Neutrophil (primary cell): ENCODE data around the gene BLOC1S4.
"Not testable (repeated sequence)": the region's sequence is repeated elsewhere in the genome, so short reads cannot be mapped to it uniquely, and the experiment has no call there.

ENCODE experiments used
- H3K27ac ChIP-seq: fragments of 200-600 bp; sonication (generic); 2 replicates; pipeline ENCODE4 v1.5.1; 2016; ENCODE audit warnings: mild to moderate bottlenecking, moderate library complexity
- H3K27me3 ChIP-seq: fragments of 200-600 bp; sonication (generic); 2 replicates; pipeline ENCODE4 v1.6.0; 2016; ENCODE audit warnings: mild to moderate bottlenecking
- H3K36me3 ChIP-seq: fragments of 200-600 bp; sonication (generic); 2 replicates; pipeline ENCODE4 v1.5.1; 2017
- H3K4me1 ChIP-seq, 2 experiments: fragments of 200-600 bp in 1 of 2; sonication (generic) in 1 of 2; 1 replicate in 1 of 2; 2 replicates in 1 of 2; pipeline versions ENCODE4 v1.5.1 to v1.6.1; 2013 to 2016; ENCODE audit warnings: low read depth in 1 of 2, low read length in 1 of 2, mild to moderate bottlenecking in 1 of 2, moderate library complexity in 1 of 2; ENCODE audit not compliant: control insufficient read depth in 1 of 2, insufficient read depth in 1 of 2
- H3K4me3 ChIP-seq, 2 experiments: fragments of 200-600 bp in 1 of 2; sonication (generic) in 1 of 2; 1 replicate in 1 of 2; 2 replicates in 1 of 2; pipeline ENCODE4 v1.5.1; 2013 to 2016; ENCODE audit warnings: low read depth in 1 of 2, low read length in 1 of 2, mild to moderate bottlenecking in 1 of 2, moderate library complexity in 1 of 2
- H3K9me3 ChIP-seq: fragments of 200-600 bp; sonication (generic); 2 replicates; pipeline ENCODE4 v1.5.1; 2016
- CTCF ChIP-seq: fragments of 200-600 bp; sonication (generic); IDR thresholded peaks from 2 replicates; pipeline ENCODE4 v1.5.1; 2016; ENCODE audit warnings: antibody characterized with exemption

Gene BLOC1S4

DNA sequence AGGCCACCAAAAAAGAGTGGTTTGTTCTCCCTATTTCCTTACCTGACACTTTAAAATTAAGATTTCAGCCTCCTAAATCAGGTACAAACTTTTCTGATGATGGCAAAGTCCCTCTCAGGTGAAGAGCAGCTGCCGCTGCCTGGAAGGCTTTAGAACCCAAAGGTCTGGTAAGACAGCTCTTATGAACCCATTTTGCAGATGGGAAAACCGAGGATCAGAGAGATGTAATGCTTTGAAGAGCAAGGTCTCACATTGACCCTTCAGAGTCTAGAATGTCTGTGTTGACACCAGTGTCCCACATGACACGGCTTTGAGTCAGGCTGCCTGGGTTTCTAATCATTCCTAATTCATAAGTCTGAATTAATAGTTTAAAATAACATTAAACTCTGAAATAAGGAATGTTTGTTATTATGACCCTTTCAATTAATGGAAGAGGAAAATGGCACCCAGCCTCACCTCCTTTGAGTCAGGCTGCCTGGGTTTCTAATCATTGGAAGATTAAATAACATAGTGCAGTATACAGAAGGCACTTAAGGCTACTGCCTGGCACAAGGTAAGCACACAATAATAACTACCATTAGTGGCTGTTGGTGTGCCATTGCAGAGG lies 38.6 kb downstream of the BLOC1S4 start:
- TF ChIP-seq CTCF = no peak
- Histone ChIP-seq H3K4me3 (no peak overlapping the region), H3K4me1 (no peaks in the 10 kb centered on the region), H3K9me3 (no peaks in the 10 kb centered on the region), H3K27me3 (no peaks in the 10 kb centered on the region), H3K36me3 (no peaks in the 10 kb centered on the region), H3K27ac (no peak overlapping the region)

- Histone ChIP-seq H3K9me3 (no peaks in the 10 kb centered on the region), H3K4me3 (no peak overlapping the region), H3K36me3 (no peaks in the 10 kb centered on the region), H3K27me3 (no peaks in the 10 kb centered on the region), H3K27ac (no peak overlapping the region), H3K4me1 (no peaks in the 10 kb centered on the region)
- no peak for TF ChIP-seq CTCF
Measured at GRCh38 chr4:6755088-6755753, 39.2 kb downstream of the BLOC1S4 start.

- not testable (repeated sequence) for H3K9me3 ChIP-seq, H3K27me3 ChIP-seq
Measured at GRCh38 chr4:6756345-6756744, 40.4 kb downstream of the BLOC1S4 start.

DNA sequence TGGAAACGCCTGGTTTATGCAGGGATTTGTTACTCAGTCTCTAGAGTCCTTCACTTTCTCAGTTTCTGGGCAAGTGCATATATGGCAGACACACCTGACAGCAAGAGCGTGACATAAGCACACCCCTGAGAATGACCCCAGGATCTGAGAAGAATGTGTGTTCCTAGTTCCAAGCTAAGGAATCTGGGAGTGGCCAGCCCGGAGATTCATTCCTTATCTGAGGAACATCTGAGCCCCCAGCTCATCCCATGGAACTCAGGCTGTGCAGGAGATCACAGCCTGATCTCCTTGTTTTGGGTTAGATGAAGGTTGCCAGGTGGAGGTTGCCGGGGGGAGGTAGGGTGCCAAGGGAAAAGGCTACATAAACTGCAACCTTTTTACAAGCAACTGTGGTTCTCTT lies 42.8 kb downstream of the BLOC1S4 start:
- H3K4me1 ChIP-seq = no peaks in the 10 kb centered on the region
- no peak for TF ChIP-seq CTCF
- H3K9me3 ChIP-seq = no peaks in the 10 kb centered on the region
- H3K27me3 ChIP-seq = peaks cover 21% of the 10 kb centered on the region
- H3K36me3 ChIP-seq = no peaks in the 10 kb centered on the region
- no peak overlapping the region for H3K27ac ChIP-seq
- no peak overlapping the region for H3K4me3 ChIP-seq

More at GRCh38 chr4:6756345-6756744, 40.4 kb downstream of the BLOC1S4 start:
- H3K4me3 ChIP-seq, H3K4me1 ChIP-seq, H3K27ac ChIP-seq, H3K36me3 ChIP-seq: not testable (repeated sequence)

- TF ChIP-seq CTCF = no peak
- Histone ChIP-seq H3K27me3 (peaks cover 21% of the 10 kb centered on the region), H3K27ac (no peak overlapping the region), H3K4me1 (no peaks in the 10 kb centered on the region), H3K36me3 (no peaks in the 10 kb centered on the region), H3K4me3 (no peak overlapping the region), H3K9me3 (no peaks in the 10 kb centered on the region)
Measured at GRCh38 chr4:6760865-6761264, 44.9 kb downstream of the BLOC1S4 start.
